DMS153 treated with DMSO at 0.1 percent for 48 hours (cell line): ENCODE data around the gene ST7.
A peak's percentile ranks its signal among the peaks of the same experiment; 100 is the strongest.

Experiments used
- DNase-seq: peaks from one replicate; lab custom pipeline; 2025; ENCODE audit not compliant: unreplicated experiment; lab: John Stamatoyannopoulos, UW

Gene ST7

DNA sequence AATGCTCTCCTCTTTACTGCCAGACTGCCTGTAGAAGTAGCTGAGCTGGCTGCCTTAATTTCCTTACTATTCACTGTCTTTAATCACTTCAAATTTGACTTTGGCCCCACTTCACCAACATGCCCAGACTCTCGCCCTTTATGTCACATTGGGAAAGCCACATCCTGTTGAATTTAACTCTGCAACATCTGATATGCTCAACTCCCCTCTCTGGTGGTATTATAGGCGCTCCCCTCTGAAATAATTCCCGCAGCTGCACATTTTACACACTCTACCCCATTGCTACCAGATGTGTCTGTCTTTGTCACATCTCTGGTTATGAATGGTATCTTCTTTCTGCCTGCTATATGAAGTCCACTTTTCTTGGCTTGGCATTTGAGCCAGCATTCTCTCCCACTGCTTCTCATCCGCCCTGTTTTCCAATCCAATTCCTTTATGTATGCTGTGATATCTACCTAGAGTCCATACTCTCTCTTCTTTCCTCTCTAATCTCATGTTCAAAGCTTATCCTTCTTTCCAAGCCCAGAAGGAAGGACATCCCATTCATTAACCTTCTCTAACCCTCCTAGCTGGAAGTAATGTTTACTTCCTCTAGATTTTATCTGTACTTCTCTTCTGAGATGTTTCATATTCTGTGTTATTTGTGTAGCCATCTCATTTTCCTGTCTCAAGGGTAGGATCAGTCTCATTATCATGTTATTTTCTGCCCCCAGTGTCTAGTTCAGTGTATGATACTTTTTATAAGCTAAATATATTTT lies 134.5 kb downstream of the ST7 start:
- no peak for DNase-seq

GRCh38 chr7:117088623-117089194 lies 135.4 kb downstream of the ST7 start:
- DNase-seq = no peak

- no peak for DNase-seq
Observed at GRCh38 chr7:117090791-117091190, 137.5 kb downstream of the ST7 start.

- no peak for DNase-seq
Observed at GRCh38 chr7:117091721-117092120, 138.4 kb downstream of the ST7 start.

DNA sequence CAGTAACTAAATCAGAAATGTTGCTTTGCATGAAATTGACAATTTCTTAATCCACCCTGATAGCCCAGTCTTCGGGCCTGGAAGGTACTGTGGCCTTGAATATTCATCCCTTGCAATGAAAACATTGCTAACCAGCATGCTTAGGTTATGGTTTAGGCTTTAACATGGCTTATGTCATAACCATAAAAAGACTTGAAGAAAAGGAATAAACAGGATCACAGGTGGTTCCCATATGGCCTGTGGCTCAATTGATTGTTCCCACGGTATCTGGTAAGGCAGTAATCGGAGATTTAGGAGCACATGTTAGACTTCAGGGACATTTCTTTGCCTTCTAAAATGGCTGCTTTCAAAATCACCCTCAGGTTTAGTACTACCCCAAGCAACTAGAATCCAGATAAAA lies 139.5 kb downstream of the ST7 start:
- no peak for DNase-seq

DNA sequence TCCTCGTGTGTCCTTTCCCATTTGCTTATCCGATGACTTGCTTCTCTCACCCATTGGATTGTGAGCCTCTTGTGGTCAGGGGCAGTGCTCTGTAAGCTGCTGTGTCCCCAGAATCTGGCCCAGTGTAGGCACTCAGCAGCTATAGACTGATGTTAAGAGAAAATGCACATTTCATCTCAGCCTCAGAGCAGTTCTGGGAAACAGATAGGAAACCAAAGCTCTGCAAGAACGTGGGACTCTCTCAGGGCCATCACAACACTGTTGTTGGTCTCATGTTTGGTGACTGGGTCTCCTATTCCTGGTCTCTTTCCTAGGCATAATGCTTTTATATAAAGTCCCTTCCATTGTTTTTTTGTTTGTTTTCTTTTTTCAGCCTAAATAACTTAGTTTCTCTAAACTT lies 141.2 kb downstream of the ST7 start:
- no peak for DNase-seq

DNA sequence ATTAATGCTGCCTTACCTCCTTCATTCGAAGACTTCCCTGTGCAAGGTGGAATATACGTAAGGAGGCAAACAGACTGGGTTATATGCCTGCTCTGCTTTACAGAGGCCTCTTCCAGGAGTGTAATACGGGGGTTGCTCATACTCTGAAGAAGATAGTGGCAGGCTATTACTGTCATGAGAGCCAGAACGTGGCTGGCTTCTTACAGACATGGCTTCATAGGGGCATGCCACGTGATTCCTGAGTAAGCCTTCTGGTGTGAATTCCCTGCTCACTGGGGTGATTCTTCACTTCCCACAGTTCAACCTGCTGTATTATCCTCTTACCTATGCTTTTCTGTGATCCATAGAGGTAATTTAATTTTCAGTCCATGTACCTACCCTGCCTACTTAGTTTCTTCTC lies 141.8 kb downstream of the ST7 start:
- no peak for DNase-seq

GRCh38 chr7:117096330-117096729 lies 143.0 kb downstream of the ST7 start:
- no peak for DNase-seq

DNA sequence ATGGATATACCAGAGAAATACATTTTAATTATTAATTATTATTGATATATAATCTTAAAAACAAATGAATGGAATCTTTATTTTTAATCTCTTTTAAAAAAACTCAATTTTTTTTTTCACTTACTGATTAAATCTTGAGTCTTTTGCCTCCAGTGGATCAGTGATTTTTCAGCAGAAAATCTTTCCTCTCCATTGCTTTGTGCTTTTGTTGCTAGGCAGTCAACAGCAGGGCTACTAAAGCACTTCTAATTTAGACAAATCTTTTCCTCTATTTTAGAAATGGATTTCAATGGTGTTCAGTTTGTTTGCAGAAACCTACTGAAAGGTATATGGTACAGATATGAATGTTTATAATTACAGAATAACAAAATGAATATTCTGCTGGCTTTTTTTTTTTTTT lies 143.6 kb downstream of the ST7 start:
- DNase-seq = no peak

DNA sequence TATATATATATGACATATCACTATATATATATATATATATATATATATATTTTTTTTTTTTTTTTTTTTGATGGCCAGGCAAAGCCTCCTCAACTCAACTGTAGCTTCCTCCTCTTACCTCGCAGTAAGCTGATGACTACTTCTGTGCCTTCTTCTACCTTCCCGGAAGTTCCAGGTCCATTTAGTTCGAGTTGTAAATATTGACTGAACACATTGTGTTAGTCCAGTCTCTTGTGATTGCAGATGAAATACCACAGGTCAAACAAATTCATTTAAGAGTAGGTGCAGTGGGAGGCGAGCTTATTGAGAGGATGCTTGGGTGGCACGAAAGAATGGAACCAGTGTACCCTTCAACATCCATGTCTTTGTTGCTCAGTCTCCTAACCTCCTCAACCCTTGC lies 144.6 kb downstream of the ST7 start:
- peak; percentile 36 for DNase-seq

DNA sequence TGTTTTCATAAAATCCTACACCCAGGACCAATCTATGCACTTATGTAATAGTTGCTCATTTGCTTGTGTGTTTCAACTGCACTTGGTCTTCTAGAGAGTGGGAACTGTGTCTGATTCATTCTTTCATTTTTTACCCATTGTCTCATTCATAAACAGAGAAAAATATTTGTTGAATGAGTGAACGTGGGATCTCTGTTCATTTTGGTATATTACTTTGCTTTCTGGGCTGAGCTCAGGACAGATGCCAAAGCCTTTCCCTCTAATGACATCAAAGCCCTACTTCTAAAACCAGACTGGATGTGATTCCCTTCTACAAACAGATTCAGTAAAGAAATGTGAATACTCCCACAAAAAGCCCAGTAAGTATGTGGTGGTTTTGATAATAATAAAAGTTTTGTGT lies 145.2 kb downstream of the ST7 start:
- no peak for DNase-seq

- no peak for DNase-seq
Observed at GRCh38 chr7:117101026-117101425, 147.7 kb downstream of the ST7 start.

GRCh38 chr7:117110480-117111315 lies 157.4 kb downstream of the ST7 start:
- peak; percentile 40 for DNase-seq

DNA sequence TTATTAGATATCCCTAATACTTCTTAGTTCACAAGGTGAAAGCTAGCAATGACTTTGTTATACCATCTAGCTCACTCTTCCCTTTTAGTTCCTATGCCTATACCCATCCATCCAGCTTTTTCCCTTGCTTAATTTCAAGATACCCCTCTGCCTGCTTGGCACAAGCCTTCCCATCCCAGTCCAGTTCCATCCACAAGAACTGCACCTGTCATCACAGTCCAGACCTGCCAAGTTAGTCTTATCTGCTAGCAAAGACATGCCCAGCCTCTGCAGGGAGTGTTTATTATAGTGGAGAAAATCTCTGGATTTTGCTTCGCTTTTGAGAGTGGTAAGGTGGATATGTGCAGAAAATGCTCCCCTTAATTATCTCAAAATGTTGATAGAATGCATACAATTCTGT lies 158.2 kb downstream of the ST7 start:
- DNase-seq = no peak

DNA sequence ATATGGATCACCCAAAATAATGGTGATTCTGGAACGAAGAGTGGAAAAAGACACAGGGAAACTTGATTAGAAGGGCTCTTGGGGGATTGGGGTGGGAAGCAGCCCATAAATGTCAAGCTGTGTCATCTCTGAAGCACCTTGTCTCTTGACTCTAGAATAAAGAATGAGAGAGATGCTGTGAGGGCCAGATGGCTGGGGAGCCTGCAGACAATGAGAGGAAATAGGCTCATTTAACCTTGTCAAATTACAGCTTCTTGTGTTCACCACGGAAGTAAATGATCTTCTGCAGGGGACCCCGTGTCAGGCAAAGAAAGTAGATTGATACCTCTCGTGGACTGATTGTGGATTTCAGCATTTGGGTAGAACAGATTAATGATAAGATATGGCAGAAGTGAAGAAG lies 159.3 kb downstream of the ST7 start:
- DNase-seq = no peak

DNA sequence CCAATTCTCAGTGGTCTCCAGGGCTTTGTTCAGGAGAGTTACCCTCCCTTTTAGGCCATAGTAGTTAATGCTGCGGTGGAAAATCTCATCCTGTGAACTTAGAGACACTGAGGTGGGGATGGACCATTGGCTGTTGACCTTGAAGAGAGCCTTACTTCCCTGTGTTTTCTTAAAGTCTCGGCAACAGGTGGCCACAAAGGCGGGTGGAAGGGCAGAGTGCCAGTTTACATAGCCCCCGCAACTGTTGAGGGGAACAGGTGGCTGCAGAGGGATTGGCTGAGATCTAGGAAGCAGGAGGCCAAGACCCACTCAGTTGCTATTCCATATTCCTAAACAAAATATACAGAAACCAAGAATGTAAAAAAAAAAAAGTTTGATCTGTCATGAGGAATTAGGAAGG lies 160.6 kb downstream of the ST7 start:
- DNase-seq = no peak

DNA sequence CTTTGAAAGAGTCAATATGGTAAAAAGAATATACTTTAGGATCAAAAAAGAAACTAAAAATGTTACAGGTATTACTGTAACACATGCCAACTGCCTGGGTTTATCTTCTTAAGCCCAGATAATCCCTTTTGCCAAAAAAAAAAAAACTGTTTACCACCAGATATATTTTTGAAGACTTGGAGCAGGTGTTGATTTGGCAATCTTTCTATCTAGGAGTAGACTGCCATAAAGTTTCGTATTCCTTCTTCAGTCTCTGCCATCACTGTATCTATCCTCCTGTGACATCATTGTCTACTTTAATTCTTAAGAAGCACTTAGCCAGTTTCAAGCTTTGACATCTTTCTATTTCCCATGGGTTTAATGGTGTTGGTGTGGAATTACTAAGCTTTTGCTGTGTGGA lies 161.0 kb downstream of the ST7 start:
- DNase-seq = no peak

- no peak for DNase-seq
Observed at GRCh38 chr7:117116211-117116610, 162.9 kb downstream of the ST7 start.

DNA sequence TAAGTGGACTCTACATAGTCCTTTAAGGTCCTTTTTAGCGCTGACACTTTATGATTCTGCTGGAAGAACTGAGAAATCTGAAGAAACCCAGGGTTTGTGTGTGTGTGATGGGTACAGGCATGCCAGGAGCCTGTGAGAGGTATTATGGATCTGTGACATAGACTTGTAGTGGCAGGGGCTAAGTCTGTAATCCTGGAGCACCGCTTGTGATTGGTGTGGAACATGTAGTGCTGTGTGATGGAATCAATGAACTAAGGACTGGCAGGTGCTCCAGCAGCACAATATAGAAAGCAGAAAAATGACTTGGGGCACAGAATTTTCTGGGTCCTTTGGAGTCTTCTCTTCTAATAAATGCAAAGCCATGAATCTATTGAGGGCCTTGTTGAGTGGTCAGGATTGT lies 163.9 kb downstream of the ST7 start:
- DNase-seq = no peak

DNA sequence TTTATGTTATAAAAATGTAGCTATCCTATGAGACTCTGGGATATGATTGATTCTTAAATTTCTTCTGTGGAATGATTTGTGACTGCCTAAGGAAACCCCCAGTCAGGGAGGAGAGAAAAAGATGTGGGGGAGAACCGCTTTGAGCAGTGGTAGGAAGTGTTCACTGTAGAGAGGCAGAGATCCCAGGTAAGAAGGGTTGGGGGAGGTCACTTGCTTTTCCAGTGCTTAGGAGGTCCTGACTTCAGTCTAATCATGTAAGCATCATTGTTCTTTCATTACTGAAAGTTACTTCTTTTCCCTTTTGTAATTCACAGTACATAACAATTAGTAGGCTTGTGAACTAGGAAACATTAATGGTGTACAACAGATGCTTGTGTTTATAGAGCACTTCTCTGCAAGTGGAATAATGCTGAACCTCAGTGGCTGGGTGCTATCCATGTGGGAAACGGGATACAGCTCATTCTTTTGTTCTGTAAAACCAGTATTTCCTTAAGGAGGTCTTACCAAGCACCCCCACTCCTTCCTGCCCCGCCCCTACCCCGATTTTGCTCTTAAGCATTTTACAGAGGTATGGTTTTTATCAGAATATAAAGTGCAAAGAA lies 165.4 kb downstream of the ST7 start:
- peak; percentile 6 for DNase-seq

GRCh38 chr7:117119192-117119924 lies 166.1 kb downstream of the ST7 start:
- DNase-seq = peak; percentile 60
